ENCODE measurements around the gene EVI5.

- no peak for TF ChIP-seq POLR2A (IDR thresholded peaks at IDR 0.05)
- TF ChIP-seq CTCF (IDR thresholded peaks at IDR 0.05): no peak
Observed at GRCh38 chr1:92583821-92584760, 200.8 kb downstream of the EVI5 start.

Data from body of pancreas (tissue), 4 donors.